GM19239 (cell line): Measurements from ENCODE around the gene ZNF486.
"Not testable (repeated sequence)": the region's sequence is repeated elsewhere in the genome, so short reads cannot be mapped to it uniquely, and the experiment has no call there.

Experiments used
- DNase-seq: peaks from one replicate; pipeline ENCODE4 v3.0.0; 2011; ENCODE audit warnings: low spot score; ENCODE audit not compliant: insufficient read length
- FAIRE-seq: peaks from 2 replicates; lab custom pipeline; 2011; peaks lifted over from hg19 to GRCh38; lab: Jason Lieb, UNC

The ZNF486 gene

GRCh38 chr19:20167020-20167644, at the start of gene ZNF486:
Gene ZNF486 (plus strand): TSS chr19:20167214. CDS start chr19:20167331, 117 bp downstream.
- DNase-seq (no peak), FAIRE-seq (peak; percentile 80)

- DNase-seq, FAIRE-seq: not testable (repeated sequence)
Observed at GRCh38 chr19:20118064-20118839, 48.8 kb upstream of the ZNF486 start.

- no peak for DNase-seq
- no peak for FAIRE-seq
Observed at GRCh38 chr19:20124879-20125278, 42.1 kb upstream of the ZNF486 start.

GRCh38 chr19:20132933-20133332, 34.1 kb upstream of the ZNF486 start:
- DNase-seq, FAIRE-seq: not testable (repeated sequence)

GRCh38 chr19:20137714-20138113, 29.3 kb upstream of the ZNF486 start:
- not testable (repeated sequence) for DNase-seq, FAIRE-seq

- DNase-seq (no peak), FAIRE-seq (no peak)
Observed at GRCh38 chr19:20151617-20152145, 15.3 kb upstream of the ZNF486 start.

- DNase-seq, FAIRE-seq: not testable (repeated sequence)
Observed at GRCh38 chr19:20152506-20152905, 14.5 kb upstream of the ZNF486 start.

GRCh38 chr19:20153281-20153680, 13.7 kb upstream of the ZNF486 start:
- DNase-seq (no peak), FAIRE-seq (no peak)

GRCh38 chr19:20154636-20155035, 12.4 kb upstream of the ZNF486 start:
- no peak for DNase-seq
- FAIRE-seq: no peak

- FAIRE-seq: no peak
- DNase-seq: no peak
Observed at GRCh38 chr19:20162821-20163220, 4.2 kb upstream of the ZNF486 start.

- no peak for FAIRE-seq
- DNase-seq: no peak
Observed at GRCh38 chr19:20164456-20164855, 2.6 kb upstream of the ZNF486 start.

GRCh38 chr19:20165971-20166592, 932 bp upstream of the ZNF486 start:
- DNase-seq (no peak), FAIRE-seq (no peak)

GRCh38 chr19:20167651-20168122, 673 bp downstream of the ZNF486 start:
- no peak for DNase-seq

GRCh38 chr19:20171285-20171684, 4.3 kb downstream of the ZNF486 start:
- DNase-seq (no peak), FAIRE-seq (no peak)

More at GRCh38 chr19:20167651-20168122, 673 bp downstream of the ZNF486 start:
- FAIRE-seq: no peak

GRCh38 chr19:20175848-20176247, 8.8 kb downstream of the ZNF486 start:
- DNase-seq, FAIRE-seq: not testable (repeated sequence)

GRCh38 chr19:20179956-20180355, 12.9 kb downstream of the ZNF486 start:
- not testable (repeated sequence) for FAIRE-seq, DNase-seq

GRCh38 chr19:20182222-20182785, 15.3 kb downstream of the ZNF486 start:
- FAIRE-seq (no peak), DNase-seq (no peak)

- no peak for FAIRE-seq
- no peak for DNase-seq
Observed at GRCh38 chr19:20186174-20186573, 19.2 kb downstream of the ZNF486 start.

GRCh38 chr19:20197747-20198146, 30.7 kb downstream of the ZNF486 start:
- DNase-seq (no peak), FAIRE-seq (no peak)

- no peak for DNase-seq
- FAIRE-seq: no peak
Observed at GRCh38 chr19:20209051-20209450, 42.0 kb downstream of the ZNF486 start.
